H1 (cell line): ENCODE results near the gene SKA3. TPM values are rescaled to one million over a fixed set of nuclear protein-coding genes. Genes with fewer than 3 reads are reported as not detected.

Experiments used
- CTCF ChIA-PET: fragments of 300-600 bp; sonication (Branson Sonifier 250); formaldehyde crosslinking; loops from one replicate; lab custom pipeline; 2021; ENCODE audit not compliant: partially characterized antibody; lab: Charles Lee
- POLR2A ChIA-PET: fragments of 300-600 bp; sonication (Branson Sonifier 250); formaldehyde crosslinking; loops from one replicate; lab custom pipeline; 2021; ENCODE audit warnings: inconsistent platforms; ENCODE audit not compliant: partially characterized antibody; lab: Charles Lee
- DNase-seq, 2 experiments: peaks; one replicate each; pipeline versions ENCODE4 v3.0.0 to v3.0.0-alpha.2; 2010 to 2022; ENCODE audit warnings: low spot score in 2 of 2, low read depth in 1 of 2, mixed read lengths in 1 of 2
- FAIRE-seq: peaks from 2 replicates; lab custom pipeline; 2011; peaks lifted over from hg19 to GRCh38; lab: Jason Lieb, UNC
- H2AFZ ChIP-seq: 2 replicates; pipeline ENCODE4 v1.8.1; 2012; ENCODE audit warnings: low read length, inconsistent platforms
- H2AK5ac ChIP-seq: 2 replicates; pipeline ENCODE4 v1.6.1; 2013; ENCODE audit warnings: low read depth, low read length
- H2BK120ac ChIP-seq: replicated peaks from 2 replicates; pipeline ENCODE3; 2013; ENCODE audit warnings: low read depth, low read length, inconsistent platforms
- H2BK12ac ChIP-seq: 2 replicates; pipeline ENCODE4 v1.6.1; 2013; ENCODE audit warnings: low read depth, low read length
- H2BK15ac ChIP-seq: 2 replicates; pipeline ENCODE4 v1.6.1; 2013; ENCODE audit warnings: low read length
- H2BK20ac ChIP-seq: 2 replicates; pipeline ENCODE4 v1.6.1; 2013; ENCODE audit warnings: low read length
- H2BK5ac ChIP-seq: 2 replicates; pipeline ENCODE4 v1.6.1; 2013; ENCODE audit warnings: low read depth, low read length
- H3K14ac ChIP-seq: 2 replicates; pipeline ENCODE4 v1.6.1; 2013; ENCODE audit warnings: inconsistent platforms; ENCODE audit not compliant: insufficient read length
- H3K18ac ChIP-seq: 2 replicates; pipeline ENCODE4 v1.6.1; 2013; ENCODE audit warnings: low read length; ENCODE audit errors: extremely low read depth
- H3K23ac ChIP-seq: 2 replicates; pipeline ENCODE4 v1.6.1; 2013; ENCODE audit warnings: inconsistent platforms; ENCODE audit not compliant: insufficient read length
- H3K23me2 ChIP-seq: 2 replicates; pipeline ENCODE4 v1.6.1; 2013; ENCODE audit warnings: low read depth, low read length
- H3K27ac ChIP-seq: 2 replicates; pipeline ENCODE4 v1.6.1; 2011; ENCODE audit warnings: low read depth, low read length, inconsistent platforms
- H3K27me3 ChIP-seq, 4 experiments: replicated peaks in 1 of 4; 1 replicate in 1 of 4; 2 replicates in 3 of 4; pipeline versions ENCODE4 v1.6.1 to v1.8.1; 2011 to 2013; ENCODE audit warnings: low read length in 3 of 4, mild to moderate bottlenecking in 3 of 4, inconsistent platforms in 2 of 4, mixed read lengths in 2 of 4, moderate library complexity in 1 of 4; ENCODE audit not compliant: control insufficient read depth in 3 of 4, insufficient read depth in 3 of 4; ENCODE audit errors: extremely low read depth in 1 of 4
- H3K36me3 ChIP-seq, 4 experiments: 2 replicates each; pipeline versions ENCODE4 v1.6.1 to v1.8.1; 2011 to 2013; ENCODE audit warnings: mild to moderate bottlenecking in 4 of 4, low read length in 3 of 4, moderate library complexity in 2 of 4, control low read depth in 1 of 4, inconsistent platforms in 1 of 4; ENCODE audit not compliant: insufficient read depth in 4 of 4, control insufficient read depth in 2 of 4
- H3K4ac ChIP-seq: replicated peaks from 2 replicates; pipeline ENCODE3; 2013; ENCODE audit warnings: low read length, low read depth, mixed read lengths, inconsistent platforms; ENCODE audit not compliant: insufficient read length
- H3K4me1 ChIP-seq, 4 experiments: replicated peaks in 1 of 4; 1 replicate in 1 of 4; 2 replicates in 3 of 4; pipeline versions ENCODE4 v1.6.1 to v1.8.1; 2011 to 2013; ENCODE audit warnings: low read length in 3 of 4, inconsistent platforms in 2 of 4, mixed read lengths in 1 of 4; ENCODE audit not compliant: insufficient read depth in 4 of 4, control insufficient read depth in 3 of 4
- H3K4me2 ChIP-seq, 2 experiments: 2 replicates each; pipeline versions ENCODE4 v1.6.1 to v1.8.1; 2011 to 2013; ENCODE audit warnings: low read depth in 2 of 2, low read length in 2 of 2, control low read depth in 1 of 2, inconsistent platforms in 1 of 2, mild to moderate bottlenecking in 1 of 2; ENCODE audit not compliant: insufficient read depth in 1 of 2
- H3K4me3 ChIP-seq, 4 experiments: fragments of 200-600, 300-600 bp in 1 of 4; sonication (generic), shearing (Covaris generic), sonication (Bioruptor Twin) in 1 of 4; 2 replicates each; pipeline versions ENCODE4 v1.5.1 to v1.8.1; 2011 to 2016; ENCODE audit warnings: low read length in 4 of 4, low read depth in 3 of 4, control low read depth in 2 of 4, inconsistent platforms in 2 of 4, mild to moderate bottlenecking in 2 of 4, mixed read lengths in 1 of 4, moderate library complexity in 1 of 4; ENCODE audit not compliant: insufficient read depth in 2 of 4; ENCODE audit errors: extremely low read depth in 1 of 4
- H3K56ac ChIP-seq: replicated peaks from 2 replicates; pipeline ENCODE3; 2013; ENCODE audit warnings: low read depth, mild to moderate bottlenecking, mixed read lengths, low read length, inconsistent platforms; ENCODE audit not compliant: insufficient read length
- H3K79me1 ChIP-seq: 2 replicates; pipeline ENCODE4 v1.6.1; 2013; ENCODE audit warnings: low read depth, low read length, control low read depth
- H3K79me2 ChIP-seq, 2 experiments: 2 replicates each; pipeline versions ENCODE4 v1.6.1 to v1.8.1; 2012 to 2013; ENCODE audit warnings: low read length in 2 of 2, mild to moderate bottlenecking in 2 of 2, inconsistent platforms in 1 of 2; ENCODE audit not compliant: insufficient read depth in 2 of 2, control insufficient read depth in 1 of 2
- H3K9ac ChIP-seq, 4 experiments: replicated peaks in 1 of 4; 1 replicate in 1 of 4; 2 replicates in 3 of 4; pipeline versions ENCODE4 v1.6.1 to v1.8.1; 2011 to 2013; ENCODE audit warnings: low read depth in 3 of 4, low read length in 3 of 4, control low read depth in 2 of 4, mild to moderate bottlenecking in 2 of 4, moderate library complexity in 2 of 4, inconsistent platforms in 1 of 4; ENCODE audit errors: extremely low read depth in 1 of 4
- H3K9me3 ChIP-seq, 2 experiments: 2 replicates each; pipeline versions ENCODE4 v1.6.1 to v1.8.1; 2012 to 2013; ENCODE audit warnings: mild to moderate bottlenecking in 2 of 2, moderate library complexity in 2 of 2, control low read depth in 1 of 2, inconsistent platforms in 1 of 2, low read depth in 1 of 2, low read length in 1 of 2, mixed read lengths in 1 of 2; ENCODE audit not compliant: insufficient read depth in 2 of 2
- H4K20me1 ChIP-seq, 2 experiments: replicated peaks in 1 of 2; 2 replicates each; pipeline versions ENCODE3 to v1.8.1; 2011 to 2013; ENCODE audit warnings: inconsistent platforms in 2 of 2, low read length in 2 of 2, mild to moderate bottlenecking in 1 of 2; ENCODE audit not compliant: insufficient read depth in 2 of 2, control insufficient read depth in 1 of 2
- H4K5ac ChIP-seq: 2 replicates; pipeline ENCODE4 v1.6.1; 2013; ENCODE audit warnings: low read length, low read depth, mixed read lengths, inconsistent platforms; ENCODE audit not compliant: insufficient read length
- H4K8ac ChIP-seq: 2 replicates; pipeline ENCODE4 v1.8.0; 2013; ENCODE audit warnings: mild to moderate bottlenecking, moderate library complexity, low read length, inconsistent platforms; ENCODE audit not compliant: insufficient read depth; ENCODE audit errors: extremely low read depth
- H4K91ac ChIP-seq: replicated peaks from 2 replicates; pipeline ENCODE3; 2013; ENCODE audit warnings: low read length, mixed read lengths, inconsistent platforms; ENCODE audit not compliant: insufficient read length
- ASH2L ChIP-seq: fragments of 200-600, 300-600 bp; sonication (generic); IDR thresholded peaks from one replicate; pipeline ENCODE4 v1.7.1; 2017; ENCODE audit warnings: low read length
- BCL11A ChIP-seq, 2 experiments: IDR thresholded peaks; one replicate each; pipeline ENCODE4 v1.6.1; 2011; ENCODE audit warnings: low read depth in 2 of 2, low read length in 2 of 2, mild to moderate bottlenecking in 2 of 2
- CREB1 ChIP-seq: IDR thresholded peaks from 2 replicates; pipeline ENCODE4 v1.6.1; 2012; ENCODE audit warnings: inconsistent platforms
- EP300 ChIP-seq, 2 experiments: IDR thresholded peaks; 1 replicate in 1 of 2; 2 replicates in 1 of 2; pipeline ENCODE4 v1.6.1; 2011 to 2012; ENCODE audit warnings: low read depth in 2 of 2, low read length in 2 of 2, mild to moderate bottlenecking in 2 of 2, borderline replicate concordance in 1 of 2, inconsistent platforms in 1 of 2, moderate library complexity in 1 of 2
- GABPA ChIP-seq: IDR thresholded peaks from 2 replicates; pipeline ENCODE4 v1.6.1; 2011; ENCODE audit warnings: mild to moderate bottlenecking, low read length, moderate library complexity, borderline replicate concordance; ENCODE audit not compliant: insufficient read depth
- JUND ChIP-seq: IDR thresholded peaks from 2 replicates; pipeline ENCODE4 v1.6.1; 2011; ENCODE audit warnings: mild to moderate bottlenecking, improper control_type of control experiment, low read length
- NANOG ChIP-seq: IDR thresholded peaks from 2 replicates; pipeline ENCODE4 v1.6.1; 2011; ENCODE audit warnings: low read length, low read depth, mild to moderate bottlenecking, inconsistent platforms; ENCODE audit not compliant: insufficient read depth, poor library complexity, severe bottlenecking
- NRF1 ChIP-seq: IDR thresholded peaks from 2 replicates; pipeline ENCODE4 v1.6.1; 2011; ENCODE audit warnings: mild to moderate bottlenecking, low read depth, low read length, improper control_type of control experiment
- TBP ChIP-seq: IDR thresholded peaks from 2 replicates; pipeline ENCODE4 v1.6.1; 2011; ENCODE audit warnings: low read depth, low read length, improper control_type of control experiment
- ZNF274 ChIP-seq: IDR thresholded peaks from 2 replicates; pipeline ENCODE4 v1.7.0; 2012; ENCODE audit warnings: low read length, borderline replicate concordance; ENCODE audit errors: extremely low read depth
- WGBS, 2 experiments: shearing (Covaris generic) in 1 of 2; methylation state at CpG; one replicate each; pipeline versions ENCODE4 v1.1.6 to v1.1.7; 2013 to 2015; ENCODE audit warnings: low lambda C conversion rate in 2 of 2, mixed read lengths in 2 of 2, inconsistent platforms in 1 of 2, low coverage in 1 of 2, missing lambda C conversion rate in 1 of 2; ENCODE audit not compliant: insufficient replicate concordance in 2 of 2, insufficient coverage in 1 of 2, insufficient read length in 1 of 2; ENCODE audit errors: extremely low coverage in 1 of 2, missing lambda C conversion rate in 1 of 2; 5-methylcytosine and 5-hydroxymethylcytosine counted together
- polyA plus RNA-seq, 7 experiments: library from polyadenylated mRNA; depleted of rRNA in 3 of 7; stranded (reverse) in 5 of 7; unstranded in 2 of 7; fragments of >200 nt in 5 of 7; fragments of 200-250 nt in 2 of 7; gene quantifications; 1 replicate in 5 of 7; 2 replicates in 1 of 7; 4 replicates in 1 of 7; pipeline versions ENCODE4 v1.2.1 to v1.2.3, GENCODE V29; 2011 to 2013; ENCODE audit warnings: missing spikeins in 2 of 7, mixed read lengths in 2 of 7
- total RNA-seq: library from RNA; stranded (reverse); fragmentation: NEBNext Ultra II Directional; extraction: Animal tissue kit (Norgen Biotek cat#: 25700); gene quantifications from 2 replicates; pipeline ENCODE4 v1.2.1, GENCODE V29; 2021
- TF ChIP-seq, protein P1 (sequence below), 3 experiments: IDR thresholded peaks; 1 replicate in 2 of 3; 2 replicates in 1 of 3; pipeline versions ENCODE4 v1.5.1 to v1.6.1; 2011; ENCODE audit warnings: low read length in 3 of 3, mild to moderate bottlenecking in 3 of 3, inconsistent platforms in 2 of 3, low read depth in 1 of 3, moderate library complexity in 1 of 3; ENCODE audit not compliant: insufficient read depth in 1 of 3; ENCODE audit errors: control extremely low read depth in 1 of 3

Gene SKA3
- total and polyA plus RNA-seq, 2 of the 8 experiments (the other 6 are each of a cell fraction or from before 2014, with no cell fraction given): 32.3 to 63.7 TPM

GRCh38 chr13:21218351-21219035 lies 42.1 kb upstream of the SKA3 start:
- no peak overlapping the region for H2BK20ac ChIP-seq
- ChIA-PET CTCF (interaction anchor here (0.7 to 1.1 kb wide), 5 partner anchors 10 to 107 kb away, joined by 3 read pairs; no protein-coding TSS in a partner anchor), POLR2A (no interaction called here)
- H2AFZ ChIP-seq: no peak overlapping the region
- no peak overlapping the region for H2AK5ac ChIP-seq
- no peak for FAIRE-seq
- H3K79me2 ChIP-seq: no peaks in the 10 kb centered on the region
- H4K20me1 ChIP-seq: no peaks in the 10 kb centered on the region
- no peak overlapping the region for H4K5ac ChIP-seq
- H4K91ac ChIP-seq: no peak overlapping the region
- H3K4me2 ChIP-seq: no peak overlapping the region
- H3K79me1 ChIP-seq: no peaks in the 10 kb centered on the region
- H3K9me3 ChIP-seq: peaks cover 7 to 13% of the 10 kb centered on the region in 2 experiments; a peak in 1 of 4 replicates
- WGBS, 2 experiments: 89% methylated on average over 7 of the region's 7 CpGs; no CpG with 5 or more reads in 1 of the 2 experiments
- H3K56ac ChIP-seq: no peak overlapping the region
- H3K4me1 ChIP-seq: no peaks in the 10 kb centered on the region
- H2BK5ac ChIP-seq: no peak overlapping the region
- no peak overlapping the region for H2BK15ac ChIP-seq
- no peaks in the 10 kb centered on the region for H3K23me2 ChIP-seq
- H2BK120ac ChIP-seq: no peak overlapping the region
- H3K27me3 ChIP-seq: no peaks in the 10 kb centered on the region
- H3K14ac ChIP-seq: no peak overlapping the region
- H4K8ac ChIP-seq: no peak overlapping the region
- no peak for DNase-seq
- no peak overlapping the region for H3K27ac ChIP-seq
- no peak overlapping the region for H3K4me3 ChIP-seq
- H3K18ac ChIP-seq: no peak overlapping the region
- H2BK12ac ChIP-seq: no peak overlapping the region
- H3K4ac ChIP-seq: no peak overlapping the region
- H3K36me3 ChIP-seq: no peaks in the 10 kb centered on the region
- H3K23ac ChIP-seq: no peak overlapping the region
- no peak overlapping the region for H3K9ac ChIP-seq
- no peak for TF ChIP-seq JUND
- TF ChIP-seq ASH2L: no peak
- no peak for TF ChIP-seq GABPA
- TF ChIP-seq EP300 (IDR thresholded peaks at IDR 0.05; ENCODE audit: borderline replicate concordance in 1 of 2, low read depth in 2 of 2, low read length in 2 of 2): no peak
- TF ChIP-seq, protein P1, sequence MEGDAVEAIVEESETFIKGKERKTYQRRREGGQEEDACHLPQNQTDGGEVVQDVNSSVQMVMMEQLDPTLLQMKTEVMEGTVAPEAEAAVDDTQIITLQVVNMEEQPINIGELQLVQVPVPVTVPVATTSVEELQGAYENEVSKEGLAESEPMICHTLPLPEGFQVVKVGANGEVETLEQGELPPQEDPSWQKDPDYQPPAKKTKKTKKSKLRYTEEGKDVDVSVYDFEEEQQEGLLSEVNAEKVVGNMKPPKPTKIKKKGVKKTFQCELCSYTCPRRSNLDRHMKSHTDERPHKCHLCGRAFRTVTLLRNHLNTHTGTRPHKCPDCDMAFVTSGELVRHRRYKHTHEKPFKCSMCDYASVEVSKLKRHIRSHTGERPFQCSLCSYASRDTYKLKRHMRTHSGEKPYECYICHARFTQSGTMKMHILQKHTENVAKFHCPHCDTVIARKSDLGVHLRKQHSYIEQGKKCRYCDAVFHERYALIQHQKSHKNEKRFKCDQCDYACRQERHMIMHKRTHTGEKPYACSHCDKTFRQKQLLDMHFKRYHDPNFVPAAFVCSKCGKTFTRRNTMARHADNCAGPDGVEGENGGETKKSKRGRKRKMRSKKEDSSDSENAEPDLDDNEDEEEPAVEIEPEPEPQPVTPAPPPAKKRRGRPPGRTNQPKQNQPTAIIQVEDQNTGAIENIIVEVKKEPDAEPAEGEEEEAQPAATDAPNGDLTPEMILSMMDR (IDR thresholded peaks at IDR 0.05; ENCODE audit: control extremely low read depth in 1 of 3, insufficient read depth in 1 of 3, low read depth in 1 of 3, low read length in 3 of 3): no peak
- TF ChIP-seq CREB1: no peak
- TF ChIP-seq NANOG: no peak
- no peak for TF ChIP-seq NRF1
- no peak for TF ChIP-seq BCL11A (IDR thresholded peaks at IDR 0.05; ENCODE audit: low read depth in 2 of 2, low read length in 2 of 2)
- TF ChIP-seq ZNF274: no peak
- no peak for TF ChIP-seq TBP
